ENCODE data around the gene FBXO31.
"Not testable (repeated sequence)": the region's sequence is repeated elsewhere in the genome, so short reads cannot be mapped to it uniquely, and the experiment has no call there.

Gene FBXO31

DNA sequence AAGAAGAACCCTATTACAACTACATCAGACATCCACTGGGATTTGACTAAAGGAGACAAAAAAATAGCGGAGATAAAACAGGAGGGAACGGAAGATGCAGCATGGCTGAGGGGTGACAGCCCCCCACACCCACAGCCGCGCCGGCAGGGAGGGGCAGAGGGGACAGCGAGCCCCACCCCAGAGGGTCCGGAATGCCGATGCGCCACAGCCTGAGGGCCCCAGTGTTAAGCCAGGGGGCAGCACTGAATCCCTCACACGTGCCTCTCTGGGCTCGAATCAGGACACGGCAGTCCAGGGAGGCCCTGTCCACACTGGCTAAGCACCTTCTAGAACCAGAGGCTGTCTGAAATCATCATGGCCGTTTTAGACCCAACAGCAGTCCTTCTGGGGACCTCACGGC is 27.4 kb upstream of the FBXO31 start:
- DNase-seq = no peak

GRCh38 chr16:87410530-87410929 is 27.0 kb upstream of the FBXO31 start:
- DNase-seq = no peak

GRCh38 chr16:87409781-87410180 is 26.2 kb upstream of the FBXO31 start:
- no peak for DNase-seq

- DNase-seq = no peak
Observed at GRCh38 chr16:87409153-87409552, 25.6 kb upstream of the FBXO31 start.

- peak; percentile 37 for DNase-seq
Observed at GRCh38 chr16:87407511-87408112, 24.0 kb upstream of the FBXO31 start.

DNA sequence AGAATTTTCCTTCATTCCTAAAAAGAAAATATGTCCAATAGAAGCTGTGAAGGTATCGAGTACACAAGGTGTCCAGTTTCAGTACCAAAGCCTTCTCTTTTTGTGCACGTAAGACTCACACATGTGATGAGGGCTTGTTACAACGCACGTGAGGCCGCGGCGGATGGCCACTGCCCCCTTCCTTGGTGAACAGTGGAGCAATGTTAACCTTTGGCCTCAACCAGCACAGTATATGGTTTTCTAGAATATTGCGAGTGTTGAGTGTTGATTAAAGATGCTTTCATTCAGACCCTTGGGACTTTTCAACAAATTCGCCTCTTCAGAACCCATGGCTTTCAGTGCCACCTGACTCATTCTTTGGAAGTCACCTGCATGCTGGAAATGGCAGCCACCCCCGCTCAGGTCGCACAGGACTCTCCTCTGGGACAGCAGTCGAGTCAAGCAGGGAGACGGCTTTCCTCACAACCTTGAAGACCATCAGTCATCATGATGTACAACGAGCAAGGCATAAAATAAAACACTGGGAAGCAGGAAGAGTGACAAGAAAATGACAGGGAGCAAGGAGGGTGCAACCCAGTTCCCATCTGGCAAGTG is 23.0 kb upstream of the FBXO31 start:
- DNase-seq = no peak

- DNase-seq = no peak
Observed at GRCh38 chr16:87404764-87405625, 21.4 kb upstream of the FBXO31 start.

GRCh38 chr16:87395181-87395842 is 11.7 kb upstream of the FBXO31 start:
- DNase-seq = no peak

GRCh38 chr16:87393680-87394055 is 10.1 kb upstream of the FBXO31 start:
- DNase-seq = no peak

DNA sequence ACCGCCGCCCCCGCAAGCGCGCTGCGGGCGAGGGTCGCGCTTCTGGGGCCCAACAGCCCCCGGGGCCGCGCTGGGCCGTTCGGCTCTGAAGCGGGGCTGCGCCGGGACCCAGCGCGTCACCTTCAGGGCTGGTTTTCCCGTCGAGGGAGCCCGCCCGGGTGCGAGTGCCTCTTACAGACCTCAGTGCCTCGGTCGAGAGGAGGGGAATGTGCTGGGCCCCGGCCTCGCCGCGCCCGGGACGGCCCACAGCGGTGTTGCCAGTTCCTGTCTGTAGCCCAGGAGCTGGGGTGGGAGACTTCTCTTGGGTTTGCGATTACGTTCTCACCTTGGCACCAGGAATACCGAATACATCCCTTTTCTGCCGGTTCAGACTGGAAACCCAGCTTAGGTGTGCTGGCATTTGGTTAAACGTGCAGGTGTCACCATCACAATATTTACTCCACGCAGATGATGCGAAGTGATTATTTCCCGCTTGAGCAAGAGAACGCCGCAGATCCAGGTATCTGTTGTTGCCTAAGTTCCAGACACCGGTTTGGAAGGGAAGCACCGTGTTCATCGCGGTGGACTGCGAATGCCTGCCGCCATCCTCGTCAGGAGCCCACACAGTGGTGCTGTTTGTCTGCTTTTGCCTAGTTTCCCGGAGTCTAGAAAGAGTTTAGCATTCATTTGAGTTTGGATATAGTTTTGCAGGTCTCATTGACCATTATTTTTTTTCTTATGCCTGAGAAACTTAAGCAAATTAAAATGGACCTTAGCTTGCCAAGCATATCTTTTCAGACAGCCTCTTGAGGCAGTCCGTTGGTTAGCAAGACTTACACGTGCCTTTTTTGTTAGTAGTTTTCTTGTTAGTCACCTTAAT is 9.5 kb upstream of the FBXO31 start:
- peak; percentile 36 for DNase-seq

DNA sequence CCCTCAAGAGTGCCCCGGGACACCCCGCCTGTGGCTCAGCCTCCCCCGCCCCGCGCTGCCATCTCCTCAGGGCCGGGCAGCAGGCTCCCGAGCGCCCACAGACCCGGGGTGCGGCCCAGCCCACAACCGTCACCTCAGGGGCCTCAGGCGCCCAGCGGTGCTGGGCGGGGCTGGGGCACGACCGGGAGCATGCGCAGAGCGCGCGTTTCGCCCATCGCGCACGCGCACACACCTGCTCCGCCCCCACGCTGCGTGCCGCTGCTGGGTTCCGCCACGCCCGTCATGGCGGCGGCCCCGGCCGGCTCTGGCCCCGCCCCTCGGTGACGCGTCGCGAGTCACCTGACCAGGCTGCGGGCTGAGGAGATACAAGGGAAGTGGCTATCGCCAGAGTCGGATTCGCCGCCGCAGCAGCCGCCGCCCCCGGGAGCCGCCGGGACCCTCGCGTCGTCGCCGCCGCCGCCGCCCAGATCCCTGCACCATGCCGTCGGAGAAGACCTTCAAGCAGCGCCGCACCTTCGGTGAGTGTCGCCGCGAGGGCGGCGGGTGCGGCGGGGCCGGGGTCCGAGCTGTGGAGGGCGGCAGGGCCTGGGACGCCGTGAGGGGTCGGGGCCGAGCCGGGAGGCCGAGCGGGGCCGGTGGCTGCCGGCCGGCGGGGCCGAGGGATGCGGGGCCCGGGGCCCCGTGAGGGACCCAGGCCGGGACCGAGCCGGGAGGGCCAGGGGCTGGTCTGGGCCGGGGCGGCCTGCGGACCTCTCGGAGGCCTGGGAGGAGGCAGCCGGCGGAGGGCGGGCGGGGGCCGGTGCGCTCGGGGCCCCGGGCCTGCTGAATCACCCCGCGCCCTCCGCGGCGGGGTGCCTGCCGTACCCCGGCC is 8.6 kb upstream of the FBXO31 start, which contains the start of gene MAP1LC3B:
Gene MAP1LC3B (plus strand): TSS at position 387 of the 871 bp plus-strand sequence. CDS start 92 bp downstream, at position 479.
- DNase-seq = peak; percentile 96

GRCh38 chr16:87391324-87391949 is 7.9 kb upstream of the FBXO31 start:
- DNase-seq = peak; percentile 89

DNA sequence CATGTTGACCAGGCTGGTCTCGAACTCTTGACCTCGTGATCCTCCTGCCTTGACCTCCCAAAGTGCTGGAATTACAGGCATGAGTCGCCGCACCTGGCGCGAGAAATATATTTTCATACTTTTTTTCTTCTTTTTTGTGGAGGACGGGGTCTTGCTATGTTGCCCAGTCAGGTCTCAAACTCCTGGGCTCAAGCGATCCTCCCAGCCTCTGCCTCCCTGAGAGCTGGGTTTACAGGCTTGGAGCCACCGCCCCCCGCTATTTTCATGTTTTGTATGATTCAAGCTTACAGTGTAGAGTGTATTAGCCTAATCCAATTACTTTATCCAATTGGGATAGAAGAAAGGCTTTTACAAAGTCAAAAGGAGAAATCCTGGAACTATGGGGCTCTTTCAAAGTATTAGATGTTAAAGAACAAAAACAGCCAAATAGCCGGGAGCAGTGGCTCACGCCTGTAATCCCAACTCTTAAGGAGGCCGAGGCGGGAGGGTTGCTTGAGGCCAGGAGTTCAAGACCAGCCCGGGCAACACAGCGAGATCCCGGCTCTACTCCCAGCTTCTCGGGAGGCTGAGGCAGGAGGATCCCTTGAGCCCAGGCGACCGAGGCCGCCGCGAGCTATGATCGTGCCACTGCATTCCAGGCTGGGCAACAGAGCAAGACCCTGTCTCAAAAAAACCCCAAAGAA is 7.2 kb upstream of the FBXO31 start:
- no peak for DNase-seq

GRCh38 chr16:87389914-87390313 is 6.3 kb upstream of the FBXO31 start:
- not testable (repeated sequence) for DNase-seq

- peak; percentile 24 for DNase-seq
Observed at GRCh38 chr16:87389245-87389644, 5.7 kb upstream of the FBXO31 start.

DNA sequence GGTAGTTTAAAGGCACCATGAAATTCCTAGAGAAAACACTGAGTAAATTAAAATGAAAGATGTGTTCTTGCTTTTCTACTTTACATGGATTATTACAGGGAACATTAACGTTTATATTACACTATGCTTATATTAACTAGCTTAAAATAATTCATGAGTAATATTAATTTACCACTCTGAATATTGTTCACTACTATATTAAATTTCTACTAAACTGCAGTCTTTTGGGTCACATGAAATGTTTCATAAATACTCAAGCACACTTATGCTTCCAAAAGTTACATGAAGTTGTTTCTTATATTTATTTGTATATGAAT is 5.2 kb upstream of the FBXO31 start:
- no peak for DNase-seq

DNA sequence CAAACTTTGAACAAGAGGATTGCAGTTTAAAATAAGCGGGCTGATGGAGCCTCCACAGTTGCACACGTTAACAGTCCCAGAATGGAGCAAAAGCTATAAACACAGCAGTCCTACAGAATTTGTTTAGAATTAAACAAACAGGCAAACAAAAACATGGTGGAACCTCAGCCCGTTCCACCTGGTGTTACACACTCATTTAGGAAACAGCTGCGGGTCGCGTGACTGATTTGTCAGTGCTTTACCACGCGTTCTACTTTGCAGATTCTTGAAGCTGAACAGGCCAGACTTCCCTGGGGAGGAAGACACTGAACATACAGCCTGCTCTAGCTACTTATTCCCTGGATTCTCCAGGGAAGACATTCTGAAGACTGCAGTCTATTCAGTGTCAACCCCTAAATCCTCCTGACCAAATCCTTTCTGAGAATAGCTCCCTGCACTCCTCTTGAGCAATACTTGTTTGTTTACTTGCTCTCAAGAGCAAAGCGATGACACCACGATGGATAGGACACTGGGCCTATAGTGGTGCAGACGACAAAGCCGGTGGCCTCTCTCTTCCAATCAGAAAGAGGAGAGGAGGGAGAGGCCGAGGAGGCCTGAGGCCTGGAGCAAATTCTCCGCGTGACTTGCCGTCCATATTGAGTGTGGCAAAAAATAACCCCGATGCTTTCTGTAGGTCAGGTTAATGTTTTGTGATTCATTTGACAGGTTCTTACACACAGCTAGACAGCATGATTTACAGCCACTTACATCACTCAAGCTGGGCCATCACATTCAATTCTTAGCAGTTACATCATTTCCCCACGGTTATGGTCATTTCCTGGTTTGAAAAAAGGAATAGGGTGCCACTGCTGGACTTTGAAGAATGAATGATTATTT is 4.6 kb upstream of the FBXO31 start:
- DNase-seq = peak; percentile 99

DNA sequence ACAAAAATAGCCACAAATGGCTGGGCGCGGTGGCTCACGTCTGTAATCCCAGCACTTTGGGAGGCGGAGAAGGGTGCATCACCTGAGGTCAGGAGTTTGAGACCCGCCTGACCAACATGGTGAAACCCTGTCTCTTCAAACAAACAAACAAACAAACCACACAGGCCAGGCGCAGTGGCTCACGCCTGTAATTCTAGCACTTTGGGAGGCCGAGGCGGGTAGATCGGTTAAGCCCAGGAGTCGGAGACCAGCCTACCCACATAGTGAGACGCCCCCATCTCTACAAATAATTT is 1.2 kb upstream of the FBXO31 start:
- DNase-seq = not testable (repeated sequence)

GRCh38 chr16:87384162-87384874 is 742 bp upstream of the FBXO31 start:
- peak; percentile 54 for DNase-seq
